Measurements from ENCODE around the gene TXNDC15.
"Not testable (repeated sequence)": the region's sequence is repeated elsewhere in the genome, so short reads cannot be mapped to it uniquely, and the experiment has no call there.

TXNDC15 gene, protein sequence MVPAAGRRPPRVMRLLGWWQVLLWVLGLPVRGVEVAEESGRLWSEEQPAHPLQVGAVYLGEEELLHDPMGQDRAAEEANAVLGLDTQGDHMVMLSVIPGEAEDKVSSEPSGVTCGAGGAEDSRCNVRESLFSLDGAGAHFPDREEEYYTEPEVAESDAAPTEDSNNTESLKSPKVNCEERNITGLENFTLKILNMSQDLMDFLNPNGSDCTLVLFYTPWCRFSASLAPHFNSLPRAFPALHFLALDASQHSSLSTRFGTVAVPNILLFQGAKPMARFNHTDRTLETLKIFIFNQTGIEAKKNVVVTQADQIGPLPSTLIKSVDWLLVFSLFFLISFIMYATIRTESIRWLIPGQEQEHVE

DNA sequence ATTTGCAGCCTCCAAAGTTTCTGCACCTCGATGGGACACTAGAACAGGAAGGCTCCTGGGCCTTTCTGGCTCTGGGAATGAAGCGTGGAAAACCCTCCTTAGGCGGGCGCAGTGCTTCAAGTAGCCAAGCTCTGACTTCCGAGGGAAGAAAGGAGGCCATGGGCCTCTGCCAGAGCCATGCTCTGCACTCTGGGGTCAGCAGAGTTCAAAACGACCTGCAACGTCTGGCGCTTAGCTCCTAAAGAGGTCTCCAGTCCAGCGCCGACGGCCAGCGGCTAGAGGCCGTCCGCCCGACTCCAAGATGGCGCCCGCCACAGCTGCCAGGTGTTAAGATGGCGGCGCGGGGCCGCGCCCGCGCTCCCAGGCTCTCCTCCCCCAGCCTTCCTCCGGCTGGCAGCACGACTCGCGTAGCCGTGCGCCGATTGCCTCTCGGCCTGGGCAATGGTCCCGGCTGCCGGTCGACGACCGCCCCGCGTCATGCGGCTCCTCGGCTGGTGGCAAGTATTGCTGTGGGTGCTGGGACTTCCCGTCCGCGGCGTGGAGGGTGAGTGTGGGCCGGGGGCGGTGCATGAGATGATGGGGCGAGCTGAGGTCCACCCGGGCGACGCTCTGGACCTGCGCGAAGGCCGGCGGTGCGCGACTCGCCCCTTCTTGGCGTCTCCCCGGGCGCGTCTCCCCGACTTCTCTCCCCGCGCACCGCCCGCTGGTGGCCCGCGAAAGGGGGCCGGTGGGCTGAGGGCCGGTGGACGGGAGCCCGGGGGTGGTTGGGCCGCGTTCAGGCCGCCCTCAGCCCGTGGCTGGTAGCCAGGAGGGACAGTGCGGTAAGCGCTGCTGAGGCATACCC, at the start of gene TXNDC15:
TXNDC15 (plus strand) TSS at position 385 of the 844 bp plus-strand sequence; CDS start at position 442, 57 bp downstream.
- DNase-seq = peak; percentile 84

DNA sequence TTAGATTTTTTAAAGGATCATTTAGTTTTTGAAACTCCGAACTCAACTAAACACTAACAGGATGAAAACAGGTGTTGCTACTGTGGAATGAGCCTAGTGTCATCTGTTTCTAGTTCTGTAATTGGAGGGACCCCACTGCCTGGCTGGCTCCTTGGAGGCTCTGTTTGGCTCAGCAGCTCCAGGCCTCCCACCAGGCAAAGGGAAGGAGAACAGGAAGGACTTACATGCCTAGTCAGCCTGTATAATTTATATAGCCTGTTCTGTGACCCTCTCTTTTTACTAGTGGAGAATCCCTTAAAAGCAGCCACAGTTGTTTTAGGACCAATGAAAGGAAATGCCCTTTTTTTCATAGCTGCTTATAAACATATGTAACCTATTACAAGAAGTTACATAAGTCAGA, 49.5 kb upstream of the TXNDC15 start:
- DNase-seq = no peak

DNA sequence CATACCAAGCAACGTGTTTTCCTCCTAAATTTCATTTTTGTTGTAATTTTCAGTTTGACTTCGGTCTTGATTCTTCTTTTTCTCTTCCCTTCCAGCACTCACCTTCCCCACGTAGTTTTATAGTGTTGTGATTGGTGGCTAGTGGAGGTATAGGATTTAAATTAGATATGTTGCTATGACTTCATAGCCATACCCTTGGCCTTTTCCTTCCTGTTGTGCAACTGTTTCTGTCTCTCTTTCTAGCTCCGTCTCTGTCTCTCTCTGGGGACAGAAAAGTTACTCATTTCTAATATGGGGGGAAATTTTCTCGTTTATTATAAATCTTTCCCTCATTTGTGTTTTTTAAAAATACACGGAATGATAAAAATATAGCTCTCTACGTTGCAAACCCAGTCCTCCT, 49.0 kb upstream of the TXNDC15 start:
- DNase-seq = no peak

DNA sequence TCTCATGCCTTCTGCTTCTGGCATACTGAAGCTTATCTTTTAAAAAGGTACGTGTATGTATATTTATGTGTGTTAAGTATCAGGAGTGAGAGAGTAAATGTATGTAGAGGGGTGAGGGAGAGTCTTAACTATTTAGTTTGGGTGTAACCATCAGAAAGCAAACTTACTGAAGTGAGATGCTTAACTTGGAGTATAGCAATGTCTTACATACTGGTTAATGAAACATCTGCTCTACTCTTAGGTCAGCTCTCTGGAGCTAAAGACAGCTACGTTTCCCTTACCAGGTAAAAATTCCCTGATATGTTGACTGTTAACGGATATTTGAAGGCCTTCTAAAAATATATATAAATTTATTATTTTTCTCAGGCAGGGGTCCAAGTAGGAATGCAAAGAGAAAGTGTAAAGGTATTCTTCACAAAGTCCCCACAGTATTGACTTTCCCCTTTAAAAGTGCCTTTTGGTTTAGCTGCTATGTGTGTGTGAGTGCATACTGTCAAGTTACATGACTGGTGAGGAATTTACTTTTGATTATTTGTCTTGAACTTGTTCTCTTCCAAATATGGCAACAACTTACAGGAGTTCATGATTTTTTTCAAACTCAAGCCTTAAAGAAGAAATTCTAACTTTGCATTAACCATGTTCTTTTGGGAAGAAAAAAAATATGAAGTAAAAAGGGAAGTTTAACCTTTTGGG, 40.7 kb upstream of the TXNDC15 start:
- no peak for DNase-seq

DNA sequence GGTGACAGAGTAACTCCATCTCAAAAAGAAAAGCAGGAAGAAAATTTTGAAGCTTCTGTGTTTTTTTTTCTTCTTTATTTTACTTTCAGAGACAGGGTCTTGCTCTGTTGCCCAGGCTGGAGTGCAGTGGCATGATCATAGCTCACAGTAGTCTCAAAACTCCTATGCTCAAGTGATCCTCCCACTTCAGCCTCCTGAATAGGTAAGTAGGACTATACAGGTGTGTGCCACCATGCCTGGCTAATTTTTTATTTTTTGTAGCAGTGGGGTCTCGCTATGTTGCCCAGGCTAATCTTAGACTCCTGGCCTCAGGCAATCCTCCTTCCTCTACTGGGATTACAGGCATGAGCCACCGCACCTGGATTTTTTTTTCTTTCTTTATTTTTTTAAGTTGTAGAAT, 38.5 kb upstream of the TXNDC15 start:
- DNase-seq = no peak

DNA sequence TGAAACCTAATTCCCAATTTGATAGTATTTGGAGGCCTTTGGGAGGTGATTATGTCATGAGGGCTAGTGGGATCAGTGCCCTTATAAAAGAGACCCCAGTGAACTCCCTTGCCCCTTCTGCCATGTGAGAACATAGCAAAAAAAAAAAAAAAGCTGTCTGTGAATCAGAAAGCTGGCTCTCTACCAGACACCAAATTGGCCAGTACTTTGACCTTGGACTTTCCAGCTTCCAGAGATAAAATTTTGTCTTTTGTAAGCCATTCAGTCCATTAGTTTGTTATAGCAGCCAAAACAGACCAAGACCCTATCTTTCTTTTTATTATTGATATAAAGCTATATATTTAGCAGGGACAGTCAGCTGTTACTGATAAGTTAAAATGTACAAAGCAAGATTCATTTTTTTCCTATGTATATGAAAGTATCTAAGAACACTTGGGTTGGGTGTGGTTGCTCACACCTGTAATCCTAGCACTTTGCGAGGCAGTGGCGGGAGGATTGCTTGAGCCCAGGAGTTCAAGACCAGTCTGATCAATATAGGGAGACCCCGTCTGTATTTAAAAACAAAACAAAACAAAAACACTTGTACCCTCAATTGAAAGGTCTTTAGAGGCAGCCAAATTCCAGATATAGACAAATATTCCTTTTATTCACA, 36.5 kb upstream of the TXNDC15 start:
- DNase-seq = no peak

DNA sequence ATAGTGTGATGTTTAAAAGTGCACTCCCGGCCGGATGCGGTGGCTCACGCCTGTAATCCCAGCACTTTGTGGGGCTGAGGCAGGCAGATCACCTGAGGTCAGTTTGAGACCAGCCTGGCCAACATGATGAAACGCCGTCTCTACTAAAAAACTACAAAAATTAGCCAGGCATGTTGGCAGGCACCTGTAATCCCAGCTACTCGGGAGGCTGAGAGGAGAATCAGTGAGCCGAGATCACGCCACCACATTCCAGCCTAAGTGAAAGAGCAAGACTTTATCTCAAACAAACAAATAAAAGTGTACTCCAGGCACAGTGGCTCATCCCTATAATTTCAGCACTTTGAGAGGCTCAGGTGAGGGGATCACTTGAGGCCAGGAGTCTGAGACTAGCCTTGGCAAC, 35.8 kb upstream of the TXNDC15 start:
- not testable (repeated sequence) for DNase-seq

DNA sequence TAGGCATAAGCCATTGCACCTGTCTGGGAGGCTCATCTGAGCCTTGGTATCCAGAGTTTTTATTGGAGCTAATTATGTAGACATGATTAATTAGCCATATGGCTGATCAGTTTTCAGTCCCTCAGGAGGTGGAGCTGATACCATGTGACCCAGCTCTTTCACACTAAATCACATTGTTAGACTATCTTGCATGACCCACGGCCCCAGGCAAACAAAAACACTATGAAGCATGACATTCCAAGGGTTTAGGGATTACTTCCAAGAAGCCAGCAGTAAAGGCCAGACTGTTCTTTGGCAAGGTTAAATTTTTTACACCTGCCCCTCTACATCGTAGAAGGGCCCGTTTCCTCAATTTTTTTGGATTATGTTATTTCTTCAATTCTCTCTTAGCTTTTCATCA, 33.4 kb upstream of the TXNDC15 start:
- no peak for DNase-seq

DNA sequence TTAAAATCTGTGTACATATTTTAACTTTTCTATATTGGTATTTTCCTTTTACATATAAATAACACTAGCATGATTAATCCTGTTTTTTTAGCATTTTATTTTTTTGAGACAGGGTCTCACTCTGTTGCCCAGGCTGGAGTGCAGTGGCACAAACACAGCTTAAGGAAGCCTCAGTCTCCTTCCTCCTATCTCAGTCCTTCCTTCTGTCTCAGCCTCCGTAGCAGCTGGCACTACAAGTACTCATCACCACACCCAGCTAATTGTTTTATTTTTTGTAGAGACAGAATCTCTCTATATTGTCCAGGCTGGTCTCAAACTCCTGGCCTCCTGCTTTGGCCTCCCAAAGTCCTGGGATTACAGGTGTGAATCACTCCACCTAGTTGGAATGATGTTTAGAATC, 29.9 kb upstream of the TXNDC15 start:
- no peak for DNase-seq

DNA sequence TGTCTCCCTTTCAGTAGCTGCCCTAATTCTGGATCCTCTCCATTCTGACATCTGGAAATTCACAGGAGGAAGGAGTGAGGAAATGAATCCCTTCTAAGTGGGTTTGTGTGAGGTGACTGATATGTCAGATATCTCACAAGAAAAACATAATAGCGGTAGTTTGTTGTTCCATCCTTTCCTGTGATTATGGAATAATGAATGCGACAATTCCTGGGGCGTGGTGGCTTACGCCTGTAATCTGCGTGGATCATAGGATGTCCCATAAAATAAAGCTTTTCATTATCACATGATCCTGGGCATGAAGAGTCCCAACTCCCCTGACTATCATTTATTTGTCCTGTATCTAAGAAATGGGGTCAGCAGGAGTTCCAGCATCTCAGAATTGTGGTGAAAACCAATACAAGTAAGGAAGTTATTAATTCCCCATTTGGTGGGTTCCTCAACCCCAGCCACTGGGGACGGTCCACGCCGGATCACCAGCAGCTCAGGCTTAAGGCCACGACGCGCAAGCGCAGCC, 28.8 kb upstream of the TXNDC15 start:
- DNase-seq = no peak

DNA sequence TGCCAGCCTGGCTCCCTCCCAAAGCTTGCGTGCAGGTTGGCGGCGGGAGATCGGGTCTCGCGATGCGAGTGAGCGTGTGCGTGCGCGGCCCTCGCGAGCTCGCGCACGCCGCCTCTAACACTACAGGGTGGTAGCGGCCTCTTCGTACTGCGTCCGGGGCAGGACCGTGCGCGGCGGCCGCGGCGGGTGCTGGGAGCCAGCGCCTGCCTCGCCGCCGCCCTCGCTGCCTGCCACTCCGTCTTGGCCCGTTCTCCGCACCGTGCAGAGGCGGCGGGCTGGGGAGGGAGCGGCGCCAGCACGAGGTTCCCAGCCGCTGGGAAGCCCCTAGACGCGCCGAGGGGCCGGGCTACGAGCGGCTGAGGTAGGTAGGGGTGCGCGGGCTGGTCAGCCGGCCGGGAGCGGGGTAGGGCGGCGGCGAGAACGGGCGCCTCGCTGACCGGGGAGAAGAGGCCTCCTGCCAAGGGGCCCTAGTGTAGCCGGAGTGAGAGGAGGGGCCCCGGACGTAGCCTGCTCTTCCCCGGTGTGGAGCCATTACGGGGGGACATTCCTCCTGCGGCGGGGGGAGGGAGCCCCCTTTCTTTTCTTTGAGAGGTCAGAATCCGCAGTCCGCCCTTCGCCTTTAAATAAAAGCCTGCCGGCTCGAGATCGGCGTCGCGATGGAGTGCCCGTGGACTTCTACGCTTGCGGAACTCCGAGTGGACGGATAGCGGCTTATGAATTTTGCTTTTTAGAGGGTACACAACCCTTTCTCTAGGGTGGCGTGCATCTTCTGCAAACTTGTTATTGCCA, 28.1 kb upstream of the TXNDC15 start, which contains the start of gene C5orf24:
C5orf24 (plus strand) TSS at position 117 of the 789 bp plus-strand sequence. CDS start 8,933 bp downstream, outside the sequence.
- DNase-seq = peak; percentile 93

DNA sequence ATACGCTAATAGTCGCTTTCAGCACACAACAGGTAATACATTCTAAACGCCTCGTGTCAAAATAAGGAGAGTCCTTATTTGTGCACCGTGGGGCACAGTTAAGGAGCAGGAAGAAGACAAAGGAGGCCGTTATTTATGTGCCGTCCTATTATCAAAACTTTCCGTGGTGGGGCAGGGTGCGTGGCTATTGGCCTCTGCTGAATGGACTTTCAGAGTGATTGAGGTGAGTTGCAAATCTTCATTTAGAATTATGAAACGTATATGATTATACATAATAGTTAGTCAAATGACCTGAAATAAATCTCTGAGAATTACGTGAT, 27.6 kb upstream of the TXNDC15 start:
- DNase-seq = peak; percentile 32

DNA sequence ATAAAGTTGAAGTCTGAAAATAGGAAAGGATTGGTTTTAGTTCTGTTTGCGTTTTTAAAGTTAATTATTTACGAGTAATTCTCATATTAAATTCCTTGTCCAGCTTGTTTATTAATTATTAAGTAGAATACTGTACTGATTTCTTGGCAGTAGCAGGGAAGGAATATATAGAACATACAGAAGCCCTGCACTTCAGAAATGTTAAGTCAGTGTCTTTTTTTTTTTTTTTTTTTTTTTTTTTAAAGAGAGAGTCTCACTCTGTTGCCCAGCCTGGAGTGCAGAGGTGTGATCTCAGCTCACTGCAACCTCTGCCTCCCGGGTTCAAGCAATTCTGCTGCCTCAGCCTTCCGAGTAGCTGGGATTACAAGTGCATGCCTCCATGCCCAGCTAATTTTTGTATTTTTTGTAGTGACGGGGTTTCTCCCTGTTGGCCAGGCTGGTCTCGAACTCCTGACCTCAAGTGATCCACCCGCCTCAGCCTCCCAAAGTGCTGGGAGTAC, 24.7 kb upstream of the TXNDC15 start:
- not testable (repeated sequence) for DNase-seq

DNA sequence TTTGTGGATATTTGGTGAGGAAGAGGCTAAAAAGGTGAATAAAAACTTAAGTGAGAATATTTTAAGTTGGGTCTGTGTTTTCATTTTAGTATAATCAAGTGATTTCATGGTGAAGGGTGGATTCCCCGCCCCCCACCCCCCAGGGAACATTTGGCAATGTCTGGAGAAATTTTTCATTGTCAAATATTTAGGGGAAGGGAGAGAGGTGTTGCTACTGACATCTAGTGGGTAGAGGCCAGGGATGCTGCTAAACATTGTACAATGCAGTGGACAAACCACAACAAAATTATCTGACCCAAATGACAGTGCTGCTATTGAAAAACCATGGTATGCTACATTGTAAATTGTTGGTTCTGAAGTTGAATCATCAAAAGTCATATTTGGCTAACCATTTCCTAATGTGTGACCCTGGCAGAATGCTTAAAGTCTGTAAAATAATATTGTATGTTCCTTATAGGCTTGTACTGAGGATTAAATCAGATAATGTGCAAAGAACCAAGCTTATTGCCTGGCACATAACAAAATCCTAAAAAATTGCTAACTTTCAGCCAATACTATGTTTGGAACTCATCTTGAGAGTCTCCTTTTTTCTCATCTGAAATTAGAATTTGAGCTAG, 22.8 kb upstream of the TXNDC15 start:
- no peak for DNase-seq

DNA sequence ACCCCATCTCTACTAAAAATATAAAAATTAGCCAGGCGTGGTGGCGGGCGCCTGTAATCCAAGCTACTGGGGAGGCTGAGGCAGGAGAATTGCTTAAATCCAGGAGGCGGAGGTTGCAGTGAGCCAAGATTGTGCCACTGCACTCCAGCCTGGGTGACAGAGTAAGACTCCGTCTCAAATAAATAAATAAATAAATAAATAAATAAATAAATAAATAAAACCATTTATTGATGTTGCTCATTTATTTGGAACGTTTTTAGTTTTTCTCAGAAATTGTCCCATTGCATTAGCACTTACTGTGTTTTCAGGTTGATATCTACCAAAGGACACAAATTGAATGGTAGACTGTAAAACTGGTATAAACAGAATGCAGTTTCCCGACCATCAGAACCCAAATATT, 17.7 kb upstream of the TXNDC15 start:
- not testable (repeated sequence) for DNase-seq

DNA sequence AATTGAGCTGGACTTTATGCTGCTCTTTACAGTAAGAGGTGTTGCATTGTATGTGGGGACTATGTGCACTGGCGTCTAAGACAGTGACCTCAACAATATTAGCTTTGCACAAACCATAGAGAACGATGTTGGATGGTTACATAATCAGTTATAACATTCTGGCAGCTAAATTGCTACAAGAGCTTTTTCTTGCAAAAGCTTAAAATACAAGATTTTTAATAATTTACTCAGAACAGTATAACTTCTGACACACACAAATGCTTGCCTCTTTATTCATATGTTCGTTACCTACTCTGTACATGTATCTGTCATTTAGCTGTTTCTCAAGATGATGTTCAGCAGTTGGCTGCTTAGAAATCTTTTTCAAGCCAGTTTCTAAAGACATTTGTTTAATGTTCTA, 16.8 kb upstream of the TXNDC15 start:
- no peak for DNase-seq

DNA sequence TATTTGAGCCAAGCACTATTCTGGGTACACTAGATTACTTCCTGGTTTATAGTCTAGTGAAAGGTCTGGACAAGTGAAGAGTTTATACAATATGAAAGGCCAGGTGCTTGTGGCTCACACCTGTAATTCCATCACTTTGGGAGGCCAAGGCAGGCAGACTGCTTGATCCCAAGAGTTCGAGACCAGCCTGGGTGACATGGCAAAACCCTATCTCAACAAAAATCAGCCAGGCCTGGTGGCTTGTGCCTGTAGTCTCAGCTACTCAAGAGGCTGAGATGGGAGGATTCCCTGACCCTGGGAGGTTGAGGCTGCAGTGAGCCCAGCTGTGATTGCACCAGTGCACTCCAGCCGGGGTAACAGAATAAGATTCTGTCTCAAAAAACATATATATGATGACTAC, 9.5 kb upstream of the TXNDC15 start:
- no peak for DNase-seq

DNA sequence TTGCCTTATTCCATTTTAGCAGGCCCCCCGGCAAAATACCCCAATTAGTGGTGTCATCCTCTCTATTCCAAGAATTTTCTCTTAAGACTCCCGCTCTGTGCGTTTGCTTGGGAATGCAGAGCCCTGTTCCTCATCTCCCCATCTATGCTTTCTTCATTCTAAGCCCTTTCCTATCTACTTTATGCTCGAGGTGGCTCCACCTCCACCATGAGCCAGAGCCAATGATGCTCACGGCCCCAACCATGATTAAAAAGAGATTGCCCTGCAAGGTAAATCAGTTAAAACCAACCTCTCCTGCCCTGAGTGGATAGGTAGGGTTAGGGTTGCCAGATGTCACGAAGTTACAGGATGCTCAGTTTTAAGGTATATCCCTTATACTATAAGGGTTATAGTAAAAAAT, 677 bp upstream of the TXNDC15 start:
- DNase-seq = peak; percentile 9

DNA sequence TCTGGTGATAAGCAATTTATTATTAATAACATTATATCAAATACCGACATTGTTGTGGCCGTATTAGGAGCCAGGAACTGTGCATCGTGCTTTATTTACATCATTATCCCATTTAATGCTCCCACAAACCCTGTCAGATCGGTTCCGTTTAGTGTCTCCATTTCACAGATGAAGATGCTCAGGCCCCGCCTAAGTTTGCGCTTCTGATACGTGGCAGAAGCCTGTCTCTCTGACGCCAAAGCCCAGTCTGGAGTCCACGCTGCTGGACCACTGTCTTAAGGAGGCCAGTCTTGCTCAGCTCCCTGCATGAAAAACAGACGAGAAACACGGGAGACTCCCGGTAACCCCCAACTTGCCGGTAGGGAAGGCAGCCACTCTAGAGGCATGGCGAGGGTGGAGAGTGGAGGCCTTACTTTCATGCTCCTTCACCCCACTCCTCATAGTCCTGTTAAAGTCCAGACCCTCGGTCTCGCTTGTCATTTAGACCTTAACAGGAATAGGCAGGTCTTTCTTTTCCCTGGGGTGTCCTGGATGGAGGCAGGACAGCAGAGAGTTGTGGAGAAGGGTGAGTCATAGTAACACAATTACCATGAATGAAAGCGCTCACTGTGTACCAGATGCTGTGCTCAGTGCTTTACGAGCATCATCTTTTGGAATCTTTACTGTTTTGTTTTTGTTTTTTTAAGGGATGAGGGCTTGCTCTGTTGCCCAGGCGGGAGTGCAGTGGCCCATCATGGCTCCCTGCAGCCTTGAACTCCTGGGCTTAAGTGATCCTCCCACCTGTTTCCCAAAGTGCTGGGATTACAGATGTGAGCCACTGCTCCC, 872 bp downstream of the TXNDC15 start:
- peak; percentile 52 for DNase-seq

DNA sequence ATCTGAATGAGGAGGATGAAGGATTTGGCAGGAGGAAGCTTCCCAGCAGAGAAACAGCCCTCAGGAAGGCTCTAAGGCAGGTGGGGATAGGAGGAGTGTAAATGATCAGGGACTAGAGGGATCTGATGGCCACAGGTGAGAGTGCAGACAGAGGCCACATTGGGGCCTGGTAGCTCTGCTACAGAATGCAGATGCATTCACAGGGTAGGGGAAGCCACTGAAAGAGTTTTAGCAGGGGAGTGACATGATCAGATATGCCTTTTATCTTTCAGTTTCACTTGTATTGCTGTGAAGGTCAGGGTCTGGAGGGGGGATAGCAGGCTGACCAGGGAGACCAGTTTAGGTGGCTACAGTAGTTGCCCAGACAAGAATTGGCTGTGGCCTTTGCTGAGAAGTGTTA, 3.0 kb downstream of the TXNDC15 start:
- no peak for DNase-seq

Data from activated naive CD4-positive, alpha-beta T cell treated with Interleukin-2 at 50 U/mL for 16 hours (primary cell).